IMR-90 (cell line): ENCODE data around the gene HELZ. TPM values are rescaled to one million over a fixed set of nuclear protein-coding genes. Genes with fewer than 3 reads are reported as not detected.
A peak's percentile ranks its signal among the peaks of the same experiment; 100 is the strongest.

Source experiments
- ATAC-seq: fragments of 200-7000 bp; cut with Tn5 transposase; 2 replicates; pipeline ENCODE4 v1.9.1; 2020; ENCODE audit warnings: low read depth, mild to moderate bottlenecking, moderate library complexity
- BruUV-seq: library from RNA; stranded (reverse); fragments of 400-500 nt; replicated peaks from 2 replicates; lab custom pipeline; 2021; lab: Mats Ljungman, UMichigan
- CTCF ChIA-PET: fragments of 300-600 bp; formaldehyde crosslinking; extraction: SDS; loops from one replicate; lab custom pipeline; 2021; ENCODE audit warnings: antibody characterized with exemption; lab: Yijun Ruan, JAX
- POLR2A ChIA-PET: fragments of 300-600 bp; sonication (Branson Sonifier 250); formaldehyde crosslinking; loops from one replicate; lab custom pipeline; 2022; ENCODE audit warnings: antibody characterized with exemption; ENCODE audit not compliant: unreplicated experiment; lab: Charles Lee
- DNase-seq: peaks from one replicate; pipeline ENCODE4 v3.0.0; 2013
- H2AFZ ChIP-seq: replicated peaks from 2 replicates; pipeline ENCODE3; 2013; ENCODE audit warnings: low read length, mild to moderate bottlenecking; ENCODE audit not compliant: poor library complexity
- H2AK5ac ChIP-seq: 2 replicates; pipeline ENCODE4 v1.6.1; 2013; ENCODE audit warnings: low read depth, low read length, inconsistent platforms
- H2AK9ac ChIP-seq: replicated peaks from 2 replicates; pipeline ENCODE3; 2013; ENCODE audit warnings: mild to moderate bottlenecking, low read depth, low read length, moderate library complexity; ENCODE audit not compliant: poor library complexity
- H2BK120ac ChIP-seq: 2 replicates; pipeline ENCODE4 v1.6.1; 2013; ENCODE audit warnings: low read depth, low read length, inconsistent platforms
- H2BK15ac ChIP-seq: 3 replicates; pipeline ENCODE4 v1.6.1; 2013; ENCODE audit warnings: low read depth, low read length, inconsistent platforms
- H2BK20ac ChIP-seq: 2 replicates; pipeline ENCODE4 v1.6.1; 2013; ENCODE audit warnings: low read depth, mild to moderate bottlenecking, inconsistent platforms, low read length, moderate library complexity
- H2BK5ac ChIP-seq: 2 replicates; pipeline ENCODE4 v1.6.1; 2013; ENCODE audit warnings: mild to moderate bottlenecking, low read depth, low read length, inconsistent platforms; ENCODE audit not compliant: poor library complexity, severe bottlenecking
- H3K14ac ChIP-seq: replicated peaks from 2 replicates; pipeline ENCODE4 v1.6.1; 2013; ENCODE audit warnings: low read depth, low read length, inconsistent platforms
- H3K18ac ChIP-seq: 2 replicates; pipeline ENCODE4 v1.6.1; 2013; ENCODE audit warnings: low read depth, low read length, control low read depth
- H3K23ac ChIP-seq: 2 replicates; pipeline ENCODE4 v1.6.1; 2013; ENCODE audit warnings: low read depth, low read length, inconsistent platforms
- H3K27ac ChIP-seq: 2 replicates; pipeline ENCODE4 v1.5.1; 2013; ENCODE audit warnings: mild to moderate bottlenecking, control low read depth, low read length; ENCODE audit not compliant: insufficient read depth
- H3K27me3 ChIP-seq: 2 replicates; pipeline ENCODE4 v1.6.1; 2013; ENCODE audit warnings: low read length; ENCODE audit not compliant: control insufficient read depth, insufficient read depth
- H3K36me3 ChIP-seq: 2 replicates; pipeline ENCODE4 v1.6.1; 2013; ENCODE audit warnings: low read length, mixed read lengths; ENCODE audit not compliant: control insufficient read depth, insufficient read depth
- H3K4ac ChIP-seq: 2 replicates; pipeline ENCODE4 v1.6.1; 2013; ENCODE audit warnings: low read depth, low read length, inconsistent platforms
- H3K4me1 ChIP-seq: 2 replicates; pipeline ENCODE4 v1.6.1; 2013; ENCODE audit warnings: low read length, mixed read lengths; ENCODE audit not compliant: control insufficient read depth, insufficient read depth
- H3K4me2 ChIP-seq: 2 replicates; pipeline ENCODE4 v1.6.1; 2013; ENCODE audit warnings: low read depth, mild to moderate bottlenecking, control low read depth, low read length, moderate library complexity
- H3K4me3 ChIP-seq: 2 replicates; pipeline ENCODE4 v1.5.1; 2013; ENCODE audit warnings: low read depth, mild to moderate bottlenecking, control low read depth, low read length, moderate library complexity; ENCODE audit not compliant: insufficient read depth
- H3K56ac ChIP-seq: 2 replicates; pipeline ENCODE4 v1.6.1; 2013; ENCODE audit warnings: low read length, inconsistent platforms; ENCODE audit not compliant: insufficient read depth; ENCODE audit errors: extremely low read depth
- H3K79me1 ChIP-seq, 2 experiments: 2 replicates each; pipeline ENCODE4 v1.6.1; 2013; ENCODE audit warnings: low read length in 2 of 2, inconsistent platforms in 1 of 2, low read depth in 1 of 2
- H3K9ac ChIP-seq: 2 replicates; pipeline ENCODE4 v1.6.1; 2013; ENCODE audit warnings: low read depth, low read length, control low read depth
- H3K9me1 ChIP-seq: 2 replicates; pipeline ENCODE4 v1.6.1; 2013; ENCODE audit warnings: low read length, inconsistent platforms; ENCODE audit not compliant: insufficient read depth
- H3K9me3 ChIP-seq: 2 replicates; pipeline ENCODE4 v1.6.1; 2013; ENCODE audit warnings: low read length; ENCODE audit not compliant: control insufficient read depth, insufficient read depth
- H4K20me1 ChIP-seq: 2 replicates; pipeline ENCODE4 v1.6.1; 2013; ENCODE audit warnings: low read length, inconsistent platforms; ENCODE audit not compliant: insufficient read depth
- H4K5ac ChIP-seq: 2 replicates; pipeline ENCODE4 v1.6.1; 2013; ENCODE audit warnings: mild to moderate bottlenecking, low read depth, low read length, control low read depth
- H4K8ac ChIP-seq, 2 experiments: 2 replicates each; pipeline ENCODE4 v1.6.1; 2013; ENCODE audit warnings: low read depth in 2 of 2, low read length in 2 of 2, control low read depth in 1 of 2, inconsistent platforms in 1 of 2
- H4K91ac ChIP-seq: 2 replicates; pipeline ENCODE4 v1.6.1; 2013; ENCODE audit warnings: low read depth, low read length, inconsistent platforms; ENCODE audit not compliant: insufficient read depth
- BHLHE40 ChIP-seq: fragments of 150-350 bp; IDR thresholded peaks from 2 replicates; pipeline ENCODE4 v1.6.1; 2016; ENCODE audit warnings: mild to moderate bottlenecking, low read depth, low read length
- CEBPB ChIP-seq: IDR thresholded peaks from 2 replicates; pipeline ENCODE4 v1.6.1; 2012; ENCODE audit warnings: low read depth, low read length, improper control_type of control experiment
- CHD1 ChIP-seq: IDR thresholded peaks from 2 replicates; pipeline ENCODE4 v1.6.1; 2012; ENCODE audit warnings: low read depth, low read length, improper control_type of control experiment
- CTCF ChIP-seq: conservative IDR thresholded peaks from 2 replicates; pipeline ENCODE4 v1.5.1; 2012; ENCODE audit warnings: mild to moderate bottlenecking, low read depth, low read length, improper control_type of control experiment
- ELK1 ChIP-seq: fragments of 150-350 bp; IDR thresholded peaks from 2 replicates; pipeline ENCODE4 v1.6.1; 2016; ENCODE audit warnings: low read depth, mild to moderate bottlenecking, low read length, moderate library complexity, borderline replicate concordance
- FOS ChIP-seq: fragments of 150-350 bp; IDR thresholded peaks from 2 replicates; pipeline ENCODE4 v1.6.1; 2016; ENCODE audit warnings: low read depth, low read length
- MAFK ChIP-seq: IDR thresholded peaks from 2 replicates; pipeline ENCODE4 v1.6.1; 2012; ENCODE audit warnings: low read depth, low read length, improper control_type of control experiment
- MXI1 ChIP-seq: IDR thresholded peaks from 2 replicates; pipeline ENCODE4 v1.6.1; 2012; ENCODE audit warnings: low read depth, mild to moderate bottlenecking, low read length, moderate library complexity, borderline replicate concordance
- NFE2L2 ChIP-seq: fragments of 150-350 bp; IDR thresholded peaks from 2 replicates; pipeline ENCODE4 v1.6.1; 2016; ENCODE audit warnings: low read depth, mild to moderate bottlenecking, low read length
- POLR2A ChIP-seq: IDR thresholded peaks from 2 replicates; pipeline ENCODE4 v1.6.1; 2012; ENCODE audit warnings: mild to moderate bottlenecking, low read depth, low read length
- RAD21 ChIP-seq: IDR thresholded peaks from 2 replicates; pipeline ENCODE4 v1.6.1; 2012; ENCODE audit warnings: low read length, improper control_type of control experiment
- RCOR1 ChIP-seq: IDR thresholded peaks from 2 replicates; pipeline ENCODE4 v1.6.1; 2012; ENCODE audit warnings: mild to moderate bottlenecking, low read length, improper control_type of control experiment; ENCODE audit not compliant: insufficient replicate concordance
- RFX5 ChIP-seq: IDR thresholded peaks from 2 replicates; pipeline ENCODE4 v1.8.0; 2012; ENCODE audit warnings: low read depth, mild to moderate bottlenecking, low read length, moderate library complexity
- SMC3 ChIP-seq: fragments of 150-350 bp; IDR thresholded peaks from 2 replicates; pipeline ENCODE4 v1.6.1; 2016; ENCODE audit warnings: low read depth, mild to moderate bottlenecking, antibody characterized with exemption, low read length, moderate library complexity
- USF2 ChIP-seq: fragments of 150-350 bp; IDR thresholded peaks from 2 replicates; pipeline ENCODE4 v1.6.1; 2017; ENCODE audit warnings: mild to moderate bottlenecking, antibody characterized with exemption, low read length, low read depth
- WGBS, 2 experiments: methylation state at CpG; one replicate each; pipeline versions ENCODE4 v1.1.5 to v1.1.7; 2013; ENCODE audit warnings: missing lambda C conversion rate in 2 of 2; ENCODE audit not compliant: insufficient read length in 1 of 2; ENCODE audit errors: extremely low coverage in 2 of 2; 5-methylcytosine and 5-hydroxymethylcytosine counted together
- dilution Hi-C: fragments of 300-500 bp; cut with HindIII; formaldehyde crosslinking; loops from one replicate; pipeline ENCODE4 v1.14.3; 2018; ENCODE audit warnings: low sequenced_read_pairs; ENCODE audit not compliant: unreplicated experiment
- in situ Hi-C: fragments of 300-500 bp; cut with MboI; formaldehyde crosslinking; loops from 3 replicates; pipeline ENCODE4 v1.14.3; 2019; ENCODE audit warnings: low sequenced_read_pairs, inconsistent platforms, mixed read lengths
- intact Hi-C: fragments of 100-400 bp; cut with micrococcal nuclease; formaldehyde crosslinking; loops from 2 replicates; pipeline ENCODE4 v1.10.0; 2022
- polyA plus RNA-seq, 3 experiments: library from polyadenylated mRNA; depleted of rRNA; stranded (reverse); fragments of >200 nt; gene quantifications; 2 replicates each; pipeline ENCODE4 v1.2.3, GENCODE V29; 2012; ENCODE audit warnings: low replicate concordance in 1 of 3
- total RNA-seq: library from RNA; depleted of rRNA; stranded (reverse); fragments of >200 nt; gene quantifications from 2 replicates; pipeline ENCODE4 v1.2.3, GENCODE V29; 2012

HELZ gene
- total and polyA plus RNA-seq, 2 of the 4 experiments (the other 2 are of a cell fraction), result 8.0 to 60.6 TPM

- H4K5ac ChIP-seq, result no peak overlapping the region
- no peak overlapping the region for H3K56ac ChIP-seq
- BruUV-seq, result no TSS peak
- H4K8ac ChIP-seq, result no peak overlapping the region
- H3K18ac ChIP-seq, result no peak overlapping the region
- 0 out of 2 replicates have a peak, but pooled peaks cover 6% of the 10 kb centered on the region for H3K9me1 ChIP-seq
- H3K9ac ChIP-seq, result no peak overlapping the region
- no peak overlapping the region; the same call in 2 of the 3 replicates for H2BK15ac ChIP-seq
- H4K91ac ChIP-seq, result no peak overlapping the region
- DNase-seq, result no peak
- H3K23ac ChIP-seq, result no peak overlapping the region
- H3K4ac ChIP-seq, result no peak overlapping the region
- no peaks in the 10 kb centered on the region for H3K36me3 ChIP-seq
- no peak overlapping the region for H2BK20ac ChIP-seq
- H3K27ac ChIP-seq, result no peak overlapping the region
- H2BK5ac ChIP-seq, result no peak overlapping the region
- dilution Hi-C loops, result no loop called here
- no peak for ATAC-seq
- no peak overlapping the region for H3K4me2 ChIP-seq
- intact Hi-C loops, result no loop called here
- CTCF ChIA-PET, result no interaction called here
- H3K14ac ChIP-seq, result no peak overlapping the region
- H3K4me3 ChIP-seq, result no peak overlapping the region
- peaks cover 9% of the 10 kb centered on the region; the same call in 1 of the 2 replicates for H4K20me1 ChIP-seq
- H2AK5ac ChIP-seq, result no peak overlapping the region
- H3K79me1 ChIP-seq, result peaks cover 3 to 9% of the 10 kb centered on the region in 2 experiments; a peak in 3 of 4 replicates
- H2AFZ ChIP-seq, result peak overlapping the region; percentile 43
- in situ Hi-C loops, result no loop called here
- no peaks in the 10 kb centered on the region for H3K9me3 ChIP-seq
- H3K4me1 ChIP-seq, result no peaks in the 10 kb centered on the region; the same call in 1 of the 2 replicates
- POLR2A ChIA-PET, result no interaction called here
- no peak overlapping the region for H2AK9ac ChIP-seq
- no CpG with 5 or more reads among the region's 6 CpGs for WGBS, 2 experiments
- TF ChIP-seq RCOR1 (no peak), MXI1 (no peak), RFX5 (no peak), MAFK (no peak), ELK1 (no peak), RAD21 (no peak), USF2 (no peak), CTCF (no peak), POLR2A (no peak), NFE2L2 (no peak), CEBPB (no peak), FOS (no peak), SMC3 (no peak), BHLHE40 (no peak), CHD1 (no peak)
- no peaks in the 10 kb centered on the region for H3K27me3 ChIP-seq
- no peak overlapping the region for H2BK120ac ChIP-seq
Observed at GRCh38 chr17:67248291-67248690, 3.3 kb upstream of the HELZ start.
